MM.1S (cell line): Measurements from ENCODE around the gene DGKG.

Source experiments
- DNase-seq: peaks from one replicate; pipeline ENCODE4 v3.0.0-alpha.2; 2015
- H2AFZ ChIP-seq: fragments of 300-600 bp; sonication (generic); 2 replicates; pipeline ENCODE4 v1.6.0; 2016; ENCODE audit warnings: antibody characterized with exemption, low read length
- H3F3A ChIP-seq: fragments of 300-600 bp; sonication (generic); 2 replicates; pipeline ENCODE4 v1.6.1; 2016; ENCODE audit warnings: mild to moderate bottlenecking, antibody characterized with exemption, low read length, moderate library complexity, mixed read lengths; ENCODE audit not compliant: insufficient read depth
- H3K27ac ChIP-seq: fragments of 300-600 bp; sonication (generic); 2 replicates; pipeline ENCODE4 v1.5.1; 2016; ENCODE audit warnings: mild to moderate bottlenecking, low read length
- H3K27me3 ChIP-seq: fragments of 300-600 bp; sonication (generic); replicated peaks from 2 replicates; pipeline ENCODE4 v1.6.0; 2016; ENCODE audit warnings: low read length; ENCODE audit not compliant: insufficient read depth
- H3K36me3 ChIP-seq: fragments of 300-600 bp; sonication (generic); replicated peaks from 2 replicates; pipeline ENCODE4 v1.6.1; 2016; ENCODE audit warnings: mild to moderate bottlenecking, low read length, mixed read lengths; ENCODE audit not compliant: insufficient read depth
- H3K4me1 ChIP-seq: fragments of 300-600 bp; sonication (generic); 2 replicates; pipeline ENCODE4 v1.6.1; 2016; ENCODE audit warnings: low read length, mixed read lengths
- H3K4me2 ChIP-seq: fragments of 300-600 bp; sonication (generic); 2 replicates; pipeline ENCODE4 v1.6.0; 2016; ENCODE audit warnings: low read depth, low read length
- H3K4me3 ChIP-seq: fragments of 300-600 bp; sonication (generic); 2 replicates; pipeline ENCODE4 v1.5.1; 2016; ENCODE audit warnings: low read length, mixed read lengths
- H3K79me2 ChIP-seq: fragments of 300-600 bp; sonication (generic); 2 replicates; pipeline ENCODE4 v1.6.1; 2016; ENCODE audit warnings: mixed run types, low read length, mixed read lengths
- H3K9ac ChIP-seq: fragments of 300-600 bp; sonication (generic); 2 replicates; pipeline ENCODE4 v1.6.1; 2016; ENCODE audit warnings: low read length, mixed read lengths
- H3K9me2 ChIP-seq: fragments of 300-600 bp; sonication (generic); replicated peaks from 2 replicates; pipeline ENCODE4 v1.6.1; 2016; ENCODE audit warnings: mild to moderate bottlenecking, low read length, mixed read lengths; ENCODE audit not compliant: insufficient read depth
- H3K9me3 ChIP-seq: fragments of 300-600 bp; sonication (generic); replicated peaks from 2 replicates; pipeline ENCODE4 v1.6.1; 2016; ENCODE audit warnings: mild to moderate bottlenecking, low read length, mixed read lengths; ENCODE audit not compliant: insufficient read depth
- H4K20me1 ChIP-seq: fragments of 300-600 bp; sonication (generic); 2 replicates; pipeline ENCODE4 v1.6.1; 2016; ENCODE audit warnings: mild to moderate bottlenecking, low read length, moderate library complexity, mixed read lengths; ENCODE audit not compliant: insufficient read depth
- EZH2 ChIP-seq: fragments of 300-600 bp; sonication (generic); optimal IDR thresholded peaks from 2 replicates; pipeline ENCODE3; 2017; ENCODE audit warnings: low read depth, mild to moderate bottlenecking, antibody characterized with exemption, low read length, mixed read lengths
- EZH2phosphoT487 ChIP-seq: fragments of 300-600 bp; sonication (generic); IDR thresholded peaks from 2 replicates; pipeline ENCODE4 v1.6.1; 2018; ENCODE audit warnings: antibody characterized with exemption, low read length
- TF ChIP-seq, protein P1 (sequence below): fragments of 300-600 bp; sonication (generic); IDR thresholded peaks from 2 replicates; pipeline ENCODE4 v1.5.1; 2016; ENCODE audit warnings: antibody characterized with exemption, low read length, mixed read lengths

Gene DGKG

DNA sequence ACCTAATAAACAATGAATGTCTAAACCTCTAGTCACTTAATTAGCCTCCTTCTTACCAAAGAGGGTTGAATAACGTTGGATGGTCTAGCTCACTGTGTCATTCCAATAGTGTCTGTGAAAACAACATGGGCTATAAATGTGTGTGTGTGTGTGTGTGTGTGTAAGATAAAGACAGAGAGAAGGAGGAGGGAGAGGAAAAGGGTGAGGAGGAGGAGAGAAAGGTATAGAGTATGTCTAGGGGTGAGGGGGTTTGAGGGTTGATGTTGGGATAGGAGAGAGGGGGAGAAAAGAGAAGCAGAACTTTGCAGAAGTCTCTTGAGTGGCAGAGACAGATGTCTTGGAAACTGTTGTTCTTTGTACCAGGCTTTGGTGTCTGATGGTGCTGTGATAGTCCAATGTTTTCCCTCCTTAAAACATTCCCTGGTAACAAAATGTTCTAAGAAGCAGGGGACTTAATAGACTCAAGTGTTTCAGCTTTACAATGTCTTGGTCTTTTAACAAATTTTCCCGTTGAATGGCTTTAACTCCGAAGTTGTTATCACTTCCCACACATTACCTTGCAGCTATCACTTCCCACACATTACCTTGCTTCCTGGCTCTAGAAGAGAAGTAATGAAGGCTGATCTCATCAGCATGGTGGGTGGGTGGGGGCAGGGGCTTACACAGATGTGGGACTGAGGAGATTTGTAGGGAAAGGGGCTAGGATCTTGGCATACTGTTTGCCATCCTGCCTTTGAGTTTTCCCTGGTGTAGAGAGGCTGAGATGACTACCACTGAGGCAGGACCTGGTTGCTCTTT is 195.3 kb downstream of the DGKG start:
- H3K9me3 ChIP-seq = no peaks in the 10 kb centered on the region
- no peak overlapping the region for H3K4me2 ChIP-seq
- no peak overlapping the region for H3K4me3 ChIP-seq
- no peak overlapping the region for H3K9ac ChIP-seq
- no peaks in the 10 kb centered on the region for H3K9me2 ChIP-seq
- no peaks in the 10 kb centered on the region for H3K79me2 ChIP-seq
- no peaks in the 10 kb centered on the region for H3K36me3 ChIP-seq
- TF ChIP-seq, protein P1, sequence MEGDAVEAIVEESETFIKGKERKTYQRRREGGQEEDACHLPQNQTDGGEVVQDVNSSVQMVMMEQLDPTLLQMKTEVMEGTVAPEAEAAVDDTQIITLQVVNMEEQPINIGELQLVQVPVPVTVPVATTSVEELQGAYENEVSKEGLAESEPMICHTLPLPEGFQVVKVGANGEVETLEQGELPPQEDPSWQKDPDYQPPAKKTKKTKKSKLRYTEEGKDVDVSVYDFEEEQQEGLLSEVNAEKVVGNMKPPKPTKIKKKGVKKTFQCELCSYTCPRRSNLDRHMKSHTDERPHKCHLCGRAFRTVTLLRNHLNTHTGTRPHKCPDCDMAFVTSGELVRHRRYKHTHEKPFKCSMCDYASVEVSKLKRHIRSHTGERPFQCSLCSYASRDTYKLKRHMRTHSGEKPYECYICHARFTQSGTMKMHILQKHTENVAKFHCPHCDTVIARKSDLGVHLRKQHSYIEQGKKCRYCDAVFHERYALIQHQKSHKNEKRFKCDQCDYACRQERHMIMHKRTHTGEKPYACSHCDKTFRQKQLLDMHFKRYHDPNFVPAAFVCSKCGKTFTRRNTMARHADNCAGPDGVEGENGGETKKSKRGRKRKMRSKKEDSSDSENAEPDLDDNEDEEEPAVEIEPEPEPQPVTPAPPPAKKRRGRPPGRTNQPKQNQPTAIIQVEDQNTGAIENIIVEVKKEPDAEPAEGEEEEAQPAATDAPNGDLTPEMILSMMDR = no peak
- TF ChIP-seq EZH2phosphoT487 (no peak), EZH2 (no peak)
- no peak overlapping the region for H2AFZ ChIP-seq
- no peak overlapping the region for H3K27ac ChIP-seq
- no peak for DNase-seq
- no peaks in the 10 kb centered on the region for H3F3A ChIP-seq
- H3K27me3 ChIP-seq = no peaks in the 10 kb centered on the region
- H4K20me1 ChIP-seq = no peaks in the 10 kb centered on the region
- H3K4me1 ChIP-seq = peaks cover 9% of the 10 kb centered on the region

DNA sequence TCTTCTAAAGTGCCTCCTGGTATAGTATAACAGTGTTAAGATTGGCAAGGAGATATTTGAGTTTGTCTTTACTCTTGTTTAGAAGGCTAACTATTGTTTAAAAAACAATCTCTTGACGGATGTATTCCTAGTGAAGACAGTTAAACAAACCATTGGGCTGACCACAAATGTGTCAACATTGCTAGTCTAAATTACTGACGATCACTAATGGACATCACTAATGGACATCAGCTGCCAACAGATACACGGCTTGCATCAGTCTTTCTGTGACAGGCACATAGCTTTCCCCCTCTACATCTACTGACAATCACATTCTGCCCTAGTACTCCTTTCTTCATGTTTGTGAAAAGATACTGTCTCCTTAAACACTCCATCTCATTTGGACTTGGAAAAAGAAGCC is 196.0 kb downstream of the DGKG start:
- H3K27ac ChIP-seq = no peak overlapping the region
- H3K4me3 ChIP-seq = no peak overlapping the region
- H3K79me2 ChIP-seq = no peaks in the 10 kb centered on the region
- no peak overlapping the region for H3K4me2 ChIP-seq
- H3K9me3 ChIP-seq = no peaks in the 10 kb centered on the region
- no peak overlapping the region for H2AFZ ChIP-seq
- H3K27me3 ChIP-seq = no peaks in the 10 kb centered on the region
- H3K9ac ChIP-seq = no peak overlapping the region
- no peaks in the 10 kb centered on the region for H3K9me2 ChIP-seq
- no peaks in the 10 kb centered on the region for H3K36me3 ChIP-seq
- H4K20me1 ChIP-seq = no peaks in the 10 kb centered on the region
- TF ChIP-seq EZH2phosphoT487 (no peak), EZH2 (no peak)
- TF ChIP-seq, protein P1 = no peak
- no peak for DNase-seq
- peaks cover 8% of the 10 kb centered on the region for H3K4me1 ChIP-seq
- H3F3A ChIP-seq = no peaks in the 10 kb centered on the region

DNA sequence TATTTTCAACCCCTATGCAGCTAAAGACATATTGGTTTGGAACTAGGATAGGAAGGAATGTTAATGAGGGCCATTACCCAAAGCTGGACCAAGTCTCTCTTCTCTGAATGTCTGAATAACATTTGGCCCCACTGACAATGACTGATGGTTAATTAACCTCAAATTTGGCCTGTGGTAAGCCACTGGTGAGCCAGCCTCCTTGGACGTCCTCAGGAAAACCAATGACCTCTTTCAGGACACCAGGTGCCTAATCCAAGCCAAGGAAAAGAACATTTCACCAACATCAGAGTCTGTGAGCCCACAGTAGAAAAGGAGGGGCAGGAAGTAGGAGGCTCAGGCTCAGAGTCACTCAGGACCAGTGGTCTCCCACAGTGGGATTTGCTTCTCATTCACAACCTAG is 196.7 kb downstream of the DGKG start:
- no peak overlapping the region for H3K4me2 ChIP-seq
- H3K4me3 ChIP-seq = no peak overlapping the region
- no peaks in the 10 kb centered on the region for H3K79me2 ChIP-seq
- no peaks in the 10 kb centered on the region for H3K36me3 ChIP-seq
- TF ChIP-seq, protein P1 = no peak
- no peak for TF ChIP-seq EZH2phosphoT487
- no peak for TF ChIP-seq EZH2
- no peaks in the 10 kb centered on the region for H3K9me3 ChIP-seq
- no peak overlapping the region for H2AFZ ChIP-seq
- no peak overlapping the region for H3K9ac ChIP-seq
- no peaks in the 10 kb centered on the region for H3K9me2 ChIP-seq
- no peaks in the 10 kb centered on the region for H4K20me1 ChIP-seq
- no peaks in the 10 kb centered on the region for H3K27me3 ChIP-seq
- DNase-seq = no peak
- H3K4me1 ChIP-seq = peaks cover 1% of the 10 kb centered on the region
- H3K27ac ChIP-seq = no peak overlapping the region
- H3F3A ChIP-seq = no peaks in the 10 kb centered on the region
